Natural killer cell (primary cell): ENCODE measurements around the gene PDZK1. TPM values are rescaled to one million over a fixed set of nuclear protein-coding genes. Genes with fewer than 3 reads are reported as not detected.
"Not testable (repeated sequence)": the region's sequence is repeated elsewhere in the genome, so short reads cannot be mapped to it uniquely, and the experiment has no call there.

Experiments
- ATAC-seq, 3 donors: fragments of 150-1000 bp in 2 of 3; fragments of 200-7000 bp in 1 of 3; cut with Tn5 transposase; 1 replicate in 1 of 3; 2 replicates in 2 of 3; pipeline ENCODE4 v1.10.0; 2021; ENCODE audit warnings: mild to moderate bottlenecking in 2 of 3, moderate library complexity in 2 of 3
- DNase-seq, 2 donors: peaks; one replicate each; pipeline versions ENCODE4 v3.0.0 to v3.0.0-alpha.2; 2013 to 2021; ENCODE audit warnings: mixed read lengths in 1 of 2
- H3K27ac ChIP-seq: one replicate; pipeline ENCODE4 v1.5.1; 2013; ENCODE audit warnings: mild to moderate bottlenecking, low read length
- H3K27me3 ChIP-seq: one replicate; pipeline ENCODE4 v1.6.1; 2013; ENCODE audit warnings: low read length; ENCODE audit not compliant: control insufficient read depth, insufficient read depth
- H3K36me3 ChIP-seq: one replicate; pipeline ENCODE4 v1.6.1; 2013; ENCODE audit warnings: low read length; ENCODE audit not compliant: control insufficient read depth, insufficient read depth
- H3K4me1 ChIP-seq: one replicate; pipeline ENCODE4 v1.6.1; 2013; ENCODE audit warnings: low read length; ENCODE audit not compliant: control insufficient read depth, insufficient read depth
- H3K4me3 ChIP-seq: one replicate; pipeline ENCODE4 v1.5.1; 2013; ENCODE audit warnings: low read length
- H3K9me3 ChIP-seq: one replicate; pipeline ENCODE4 v1.6.1; 2013; ENCODE audit warnings: low read length; ENCODE audit not compliant: control insufficient read depth, insufficient read depth
- H3K27ac Mint-ChIP-seq, 2 donors: one replicate each; pipeline ENCODE4 v1.8.0; 2022; ENCODE audit warnings: mild to moderate bottlenecking in 2 of 2, mixed read lengths in 2 of 2, moderate library complexity in 1 of 2
- H3K27me3 Mint-ChIP-seq, 2 donors: one replicate each; pipeline ENCODE4 v1.8.0; 2022; ENCODE audit warnings: low read depth in 2 of 2, mixed read lengths in 2 of 2
- H3K36me3 Mint-ChIP-seq: one replicate; pipeline ENCODE4 v1.8.0; 2022; ENCODE audit warnings: mixed read lengths
- H3K4me1 Mint-ChIP-seq, 2 donors: one replicate each; pipeline ENCODE4 v1.8.0; 2022; ENCODE audit warnings: mixed read lengths in 2 of 2
- H3K4me3 Mint-ChIP-seq: one replicate; pipeline ENCODE4 v1.8.0; 2022; ENCODE audit warnings: mild to moderate bottlenecking, moderate library complexity, mixed read lengths
- H3K9me3 Mint-ChIP-seq, 2 donors: one replicate each; pipeline ENCODE4 v1.8.0; 2022; ENCODE audit warnings: mixed read lengths in 2 of 2
- WGBS: methylation state at CpG from one replicate; pipeline ENCODE4 v1.1.7; 2013; ENCODE audit warnings: missing lambda C conversion rate; ENCODE audit not compliant: insufficient coverage; 5-methylcytosine and 5-hydroxymethylcytosine counted together
- intact Hi-C: fragments of 100-400 bp; cut with micrococcal nuclease; formaldehyde crosslinking; loops from one replicate; pipeline ENCODE4 v1.14.2; 2022
- total RNA-seq, 4 donors: library from RNA; stranded (reverse); fragments of 120-200 nt in 1 of 4; gene quantifications; one replicate each; pipeline versions ENCODE4 v1.2.3 to v1.2.4, GENCODE V29; 2013 to 2022

PDZK1 gene
- total RNA-seq, 3 donors from 2014 or later (not counting 1 experiment from before 2014, with no cell fraction given), result 0.96 to 2.9 (median 1.4) TPM

DNA sequence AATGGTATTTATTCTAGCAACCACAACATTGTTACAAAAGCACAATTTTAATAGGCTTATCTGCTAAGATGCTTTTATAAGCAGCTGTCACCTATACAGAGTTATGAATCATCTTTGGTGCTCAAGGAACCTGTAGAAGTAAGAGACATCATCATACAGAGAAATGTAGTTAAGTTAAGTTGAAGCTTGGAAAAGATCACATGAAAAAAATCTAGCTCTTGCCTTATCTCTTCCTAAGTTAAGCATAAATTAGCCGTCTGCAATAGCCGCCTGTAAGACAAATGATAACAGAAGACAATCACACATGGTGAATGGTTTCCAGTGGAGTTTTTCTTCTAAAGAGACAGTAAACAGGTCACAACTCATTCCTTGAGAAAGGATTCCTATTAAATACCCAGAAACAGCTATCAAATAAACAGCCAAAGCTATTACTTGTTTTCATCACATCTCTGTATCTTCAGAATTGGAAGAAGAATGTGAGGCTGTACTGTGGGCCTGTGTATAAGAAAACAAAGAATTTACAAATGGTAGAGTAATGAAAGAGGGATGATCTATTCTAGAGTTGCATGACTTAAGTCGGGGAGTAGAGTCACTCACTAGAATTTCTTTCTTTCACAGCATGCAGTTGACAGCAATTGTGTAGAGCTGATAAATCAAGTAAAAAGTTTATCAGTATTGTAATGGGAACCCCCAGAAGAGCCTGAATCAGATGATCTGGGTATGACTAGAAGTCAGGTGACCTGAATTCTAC, 36.0 kb downstream of the PDZK1 start:
- H3K9me3 ChIP-seq, H3K36me3 Mint-ChIP-seq, H3K4me3 ChIP-seq, H3K27ac Mint-ChIP-seq, ATAC-seq, H3K27me3 ChIP-seq, H3K4me3 Mint-ChIP-seq, H3K9me3 Mint-ChIP-seq, DNase-seq, H3K36me3 ChIP-seq, H3K27ac ChIP-seq, intact Hi-C loops, H3K27me3 Mint-ChIP-seq: not testable (repeated sequence)
- peaks cover 14% of the 10 kb centered on the region for H3K4me1 ChIP-seq
- H3K4me1 Mint-ChIP-seq, result peaks cover 16 to 18% of the 10 kb centered on the region in 2 donors
- no CpG with 5 or more reads among the region's 3 CpGs for WGBS

DNA sequence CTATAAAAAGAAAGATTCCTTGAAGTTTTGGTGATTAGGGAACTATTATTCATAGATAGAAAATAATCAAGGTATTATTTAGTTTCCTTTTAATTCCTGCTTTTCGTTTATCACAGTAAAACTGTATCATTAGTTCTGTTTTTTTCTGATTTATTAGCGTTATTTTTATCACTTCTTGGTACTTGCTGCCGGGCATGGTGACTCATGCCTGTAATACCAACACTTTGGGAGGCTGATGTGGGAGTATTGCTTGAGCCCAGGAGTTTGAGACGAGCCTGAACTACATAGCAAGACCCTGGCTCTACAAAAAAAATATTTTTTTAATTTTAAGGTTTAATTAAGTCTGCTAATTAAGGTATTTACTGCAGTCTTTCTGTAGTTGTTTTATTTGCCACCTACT, 42.2 kb downstream of the PDZK1 start:
- WGBS, result 86% methylated on average over 2 of the region's 4 CpGs
- H3K9me3 Mint-ChIP-seq, ATAC-seq, DNase-seq, H3K27me3 Mint-ChIP-seq, H3K9me3 ChIP-seq, H3K4me3 Mint-ChIP-seq, intact Hi-C loops, H3K27me3 ChIP-seq, H3K36me3 ChIP-seq, H3K4me3 ChIP-seq, H3K27ac ChIP-seq, H3K4me1 Mint-ChIP-seq, H3K36me3 Mint-ChIP-seq, H3K27ac Mint-ChIP-seq, H3K4me1 ChIP-seq: not testable (repeated sequence)

DNA sequence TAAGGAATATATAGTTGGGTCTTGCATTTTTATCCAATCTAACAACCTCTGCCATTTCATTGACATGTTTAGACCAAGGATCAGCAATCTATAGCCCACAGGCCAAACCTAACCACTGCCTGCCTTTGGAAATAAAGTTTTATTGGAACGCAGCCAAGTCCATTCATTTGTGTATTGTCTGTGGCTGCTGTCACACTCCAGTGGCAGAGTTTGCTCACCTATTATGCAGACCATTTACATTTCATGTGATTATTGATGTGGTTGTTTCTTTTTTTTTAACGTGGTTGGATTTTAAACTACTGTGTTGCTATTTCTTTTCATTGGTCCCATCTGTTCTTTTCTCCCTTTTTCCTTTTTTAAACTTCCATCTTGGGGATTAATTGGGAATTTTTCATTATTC, 44.7 kb downstream of the PDZK1 start:
- H3K4me3 ChIP-seq, H3K4me3 Mint-ChIP-seq, H3K27ac ChIP-seq, H3K9me3 ChIP-seq, intact Hi-C loops, H3K27me3 Mint-ChIP-seq, H3K27me3 ChIP-seq, H3K36me3 ChIP-seq, ATAC-seq, H3K36me3 Mint-ChIP-seq, H3K27ac Mint-ChIP-seq, H3K4me1 Mint-ChIP-seq, H3K4me1 ChIP-seq, H3K9me3 Mint-ChIP-seq, DNase-seq: not testable (repeated sequence)
- 100% methylated on average over 1 of the region's 2 CpGs for WGBS

DNA sequence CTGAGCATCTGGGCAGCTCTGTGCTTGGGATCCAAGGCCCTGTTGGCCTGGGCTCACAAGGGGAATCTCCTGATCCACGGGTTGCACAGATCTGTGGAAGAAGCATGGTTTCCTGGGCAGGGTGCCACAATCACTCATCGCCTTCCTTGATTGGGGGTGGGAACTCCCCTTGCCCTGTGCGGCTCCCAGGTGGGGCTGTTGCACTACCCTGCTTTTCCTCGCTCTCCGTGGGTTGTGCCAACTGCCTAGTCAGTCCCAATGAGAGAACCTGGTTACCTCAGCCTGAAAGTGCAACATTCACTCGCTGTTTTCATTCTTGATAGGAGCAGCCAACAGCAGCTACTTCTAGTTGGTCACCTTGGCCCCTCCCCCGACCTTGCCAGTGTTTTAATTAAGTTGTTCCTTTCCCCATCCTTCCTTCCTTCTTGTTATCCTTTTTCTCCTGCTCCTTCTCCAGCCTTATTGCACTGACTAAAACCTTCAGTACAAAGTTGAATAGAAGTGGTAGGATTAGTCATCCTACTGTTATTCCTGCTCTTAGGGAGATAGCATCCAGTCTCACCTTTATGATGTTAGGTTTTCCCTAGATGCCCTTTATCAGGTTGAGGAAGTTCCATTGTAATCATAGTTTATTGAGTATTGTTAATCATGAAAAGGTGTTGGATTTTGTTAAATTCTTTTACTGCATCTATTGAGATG, 50.8 kb downstream of the PDZK1 start:
- H3K9me3 ChIP-seq, intact Hi-C loops, H3K4me3 Mint-ChIP-seq, H3K36me3 ChIP-seq, DNase-seq, H3K36me3 Mint-ChIP-seq, ATAC-seq, H3K27me3 ChIP-seq, H3K4me3 ChIP-seq, H3K9me3 Mint-ChIP-seq, H3K27ac ChIP-seq, H3K27me3 Mint-ChIP-seq, H3K4me1 ChIP-seq, H3K27ac Mint-ChIP-seq: not testable (repeated sequence)
- 100% methylated on average over 1 of the region's 7 CpGs for WGBS
- peaks cover 6 to 14% of the 10 kb centered on the region in 2 donors for H3K4me1 Mint-ChIP-seq

DNA sequence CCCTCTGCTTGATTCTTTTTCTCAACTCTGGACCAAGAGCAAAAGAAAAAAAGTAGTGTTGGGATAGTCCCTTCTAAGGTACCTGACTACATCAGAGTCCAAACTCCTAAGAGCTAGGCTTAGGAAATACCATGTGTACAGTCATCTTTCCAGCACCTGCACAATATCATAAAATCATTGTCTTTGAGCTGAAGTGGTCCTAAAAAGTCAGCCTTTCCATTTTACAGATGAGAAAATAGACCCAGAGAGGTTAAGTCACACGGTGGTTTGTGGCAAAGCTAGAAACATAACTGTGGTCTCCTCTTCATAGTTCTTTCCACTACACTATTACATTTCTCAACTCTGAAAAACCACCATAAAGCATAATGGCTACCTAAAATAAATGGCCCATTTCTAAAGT, 63.2 kb downstream of the PDZK1 start:
- DNase-seq, H3K4me3 ChIP-seq, H3K4me1 Mint-ChIP-seq, H3K4me3 Mint-ChIP-seq, H3K36me3 Mint-ChIP-seq, H3K27me3 Mint-ChIP-seq, H3K9me3 Mint-ChIP-seq, H3K27me3 ChIP-seq, H3K4me1 ChIP-seq, intact Hi-C loops, H3K27ac ChIP-seq, H3K27ac Mint-ChIP-seq, H3K36me3 ChIP-seq, H3K9me3 ChIP-seq: not testable (repeated sequence)
- ATAC-seq, result peak; percentile 74 to 95 (median 78)
- no CpG with 5 or more reads among the region's 1 CpG for WGBS

DNA sequence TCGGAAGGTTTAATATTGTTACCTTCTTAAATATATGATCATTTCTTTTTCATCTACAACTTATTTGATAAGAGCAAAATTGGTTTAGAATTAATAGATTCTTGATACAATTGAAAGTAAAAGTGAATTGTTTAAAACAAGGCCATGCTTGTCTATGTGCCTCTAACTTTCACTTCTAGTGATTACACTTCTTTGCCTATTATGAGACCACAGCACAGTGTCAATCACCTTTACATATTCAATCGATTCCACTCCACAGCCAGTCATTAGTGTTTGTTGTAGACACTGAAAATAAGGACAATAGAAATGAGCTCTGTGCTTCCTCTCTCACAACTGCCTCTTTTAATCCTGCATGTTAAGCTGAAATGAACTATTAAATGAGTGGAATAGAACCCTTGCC, 65.3 kb downstream of the PDZK1 start:
- H3K27ac Mint-ChIP-seq, H3K4me3 Mint-ChIP-seq, intact Hi-C loops, H3K27me3 ChIP-seq, H3K27me3 Mint-ChIP-seq, H3K36me3 ChIP-seq, DNase-seq, H3K27ac ChIP-seq, H3K4me3 ChIP-seq, H3K4me1 Mint-ChIP-seq, H3K36me3 Mint-ChIP-seq, H3K4me1 ChIP-seq, H3K9me3 Mint-ChIP-seq, H3K9me3 ChIP-seq: not testable (repeated sequence)
- no CpG with 5 or more reads among the region's 2 CpGs for WGBS
- ATAC-seq, result peak in 1 of 3 donors; percentile 23

DNA sequence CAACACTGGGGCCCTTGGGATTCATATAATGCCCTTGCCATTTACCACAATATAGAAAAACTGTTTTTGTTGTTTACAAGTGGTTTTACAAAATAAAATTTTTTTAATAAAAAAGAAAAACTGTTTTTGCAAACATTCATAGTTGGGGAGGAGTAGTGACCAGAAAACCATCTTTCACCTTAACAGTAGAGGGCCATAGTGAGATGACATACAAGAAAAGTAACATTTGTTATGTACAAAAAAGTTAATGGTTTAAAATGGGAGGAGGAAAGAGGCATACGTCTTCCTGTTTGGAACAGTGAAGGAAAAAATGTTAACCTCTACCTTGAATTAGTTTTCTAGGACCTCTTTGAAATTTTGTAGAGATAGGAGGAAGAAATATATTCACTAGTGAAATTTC, 70.9 kb downstream of the PDZK1 start:
- 0% methylated on average over 1 of the region's 1 CpG for WGBS
- H3K9me3 ChIP-seq, H3K27ac Mint-ChIP-seq, intact Hi-C loops, H3K27me3 ChIP-seq, H3K27ac ChIP-seq, H3K27me3 Mint-ChIP-seq, H3K4me1 Mint-ChIP-seq, H3K9me3 Mint-ChIP-seq, H3K4me1 ChIP-seq, H3K4me3 ChIP-seq, H3K36me3 ChIP-seq, H3K36me3 Mint-ChIP-seq, DNase-seq: not testable (repeated sequence)
- peak in 2 of 3 donors; percentile 54 to 59 for ATAC-seq
- H3K4me3 Mint-ChIP-seq, result peak overlapping the region; percentile 13

DNA sequence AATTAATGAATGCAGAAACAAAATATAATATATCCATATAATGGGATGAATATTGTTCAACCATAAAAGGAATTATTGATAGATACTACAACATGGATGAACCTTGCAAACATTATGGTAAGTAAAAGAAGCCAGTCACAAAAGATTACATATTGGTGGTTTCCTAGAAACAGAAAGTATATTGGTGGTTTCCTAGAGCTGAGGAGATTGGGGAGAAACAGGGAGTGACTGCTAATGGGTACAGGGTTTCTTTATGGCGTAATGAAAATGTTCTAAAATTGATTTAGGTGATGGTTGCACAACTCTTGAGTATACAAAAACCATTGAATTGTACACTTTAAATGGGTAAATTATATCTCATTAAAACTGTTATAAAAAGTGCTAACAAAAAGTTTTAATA, 85.0 kb downstream of the PDZK1 start:
- H3K4me3 Mint-ChIP-seq, ATAC-seq, H3K9me3 ChIP-seq, H3K4me1 Mint-ChIP-seq, H3K36me3 ChIP-seq, intact Hi-C loops, H3K36me3 Mint-ChIP-seq, H3K27me3 Mint-ChIP-seq, DNase-seq, H3K4me1 ChIP-seq, H3K27ac ChIP-seq, H3K27me3 ChIP-seq, H3K4me3 ChIP-seq, H3K9me3 Mint-ChIP-seq, H3K27ac Mint-ChIP-seq: not testable (repeated sequence)
- no CpG with 5 or more reads among the region's 1 CpG for WGBS
